GM23338 (cell line): ENCODE measurements around the gene MORN4. TPM values are rescaled to one million over a fixed set of nuclear protein-coding genes. Genes with fewer than 3 reads are reported as not detected.

ENCODE experiments used
- ATAC-seq: fragments of 200-7000 bp; cut with Tn5 transposase; 3 replicates; pipeline ENCODE4 v1.9.1; 2020
- DNase-seq: peaks from one replicate; pipeline ENCODE4 v3.0.0-alpha.2; 2015; ENCODE audit warnings: low spot score
- H2AFZ ChIP-seq: fragments of 200-600 bp; sonication (generic); 2 replicates; pipeline ENCODE4 v1.8.0; 2016; ENCODE audit warnings: antibody characterized with exemption, mild to moderate bottlenecking, moderate library complexity
- H3F3A ChIP-seq: fragments of 200-600 bp; sonication (generic); replicated peaks from 2 replicates; pipeline ENCODE4 v1.8.0; 2017; ENCODE audit warnings: antibody characterized with exemption, mixed run types, low read depth
- H3K27ac ChIP-seq: fragments of 200-600 bp; sonication (generic); 2 replicates; pipeline ENCODE4 v1.6.1; 2016; ENCODE audit warnings: low read depth
- H3K27me3 ChIP-seq: fragments of 200-600 bp; sonication (generic); 2 replicates; pipeline ENCODE4 v1.8.0; 2016; ENCODE audit warnings: mild to moderate bottlenecking, mixed run types, moderate library complexity; ENCODE audit not compliant: insufficient read depth
- H3K36me3 ChIP-seq: fragments of 200-600 bp; sonication (generic); 2 replicates; pipeline ENCODE4 v1.8.0; 2016; ENCODE audit warnings: mild to moderate bottlenecking; ENCODE audit not compliant: insufficient read depth
- H3K4me1 ChIP-seq: fragments of 200-600 bp; sonication (generic); 2 replicates; pipeline ENCODE4 v1.8.0; 2016; ENCODE audit warnings: mild to moderate bottlenecking, moderate library complexity; ENCODE audit not compliant: insufficient read depth
- H3K4me2 ChIP-seq: fragments of 200-600 bp; sonication (generic); 2 replicates; pipeline ENCODE4 v1.7.1; 2017; ENCODE audit warnings: mixed run types
- H3K4me3 ChIP-seq: fragments of 200-600 bp; sonication (generic); 2 replicates; pipeline ENCODE4 v1.6.1; 2016; ENCODE audit warnings: mixed run types
- H3K79me2 ChIP-seq: fragments of 200-600 bp; sonication (generic); replicated peaks from 2 replicates; pipeline ENCODE4 v1.8.0; 2017; ENCODE audit warnings: mild to moderate bottlenecking; ENCODE audit not compliant: insufficient read depth
- H3K9me2 ChIP-seq: fragments of 200-600 bp; sonication (generic); 2 replicates; pipeline ENCODE4 v1.8.0; 2017; ENCODE audit not compliant: insufficient read depth
- H4K20me1 ChIP-seq: fragments of 200-600 bp; sonication (generic); replicated peaks from 2 replicates; pipeline ENCODE4 v1.8.0; 2017; ENCODE audit warnings: mild to moderate bottlenecking; ENCODE audit not compliant: insufficient read depth
- H3K27ac Mint-ChIP-seq: 2 replicates; pipeline ENCODE4 v1.8.0; 2020; ENCODE audit warnings: inconsistent platforms, mild to moderate bottlenecking, moderate library complexity, mixed read lengths
- H3K27me3 Mint-ChIP-seq: 3 replicates; pipeline ENCODE4 v1.8.0; 2022; ENCODE audit warnings: low read depth, mild to moderate bottlenecking, moderate library complexity, mixed read lengths, inconsistent platforms; ENCODE audit not compliant: insufficient read depth, poor library complexity
- H3K36me3 Mint-ChIP-seq: 3 replicates; pipeline ENCODE4 v1.8.0; 2021; ENCODE audit warnings: low read depth, mild to moderate bottlenecking, inconsistent platforms, moderate library complexity, mixed read lengths
- H3K4me1 Mint-ChIP-seq: 3 replicates; pipeline ENCODE4 v1.8.0; 2020; ENCODE audit warnings: mild to moderate bottlenecking, inconsistent platforms, mixed read lengths
- H3K4me3 Mint-ChIP-seq: 3 replicates; pipeline ENCODE4 v1.8.0; 2021; ENCODE audit warnings: moderate library complexity, mild to moderate bottlenecking, inconsistent platforms, mixed read lengths
- H3K9me3 Mint-ChIP-seq: 3 replicates; pipeline ENCODE4 v1.8.0; 2020; ENCODE audit warnings: moderate library complexity, mild to moderate bottlenecking, inconsistent platforms, mixed read lengths
- CTCF ChIP-seq, 2 experiments: fragments of 200-600 bp in 1 of 2; sonication (generic) in 1 of 2; conservative IDR thresholded peaks; 2 replicates each; pipeline versions ENCODE4 v1.5.1 to v1.6.1; 2016 to 2017; ENCODE audit warnings: antibody characterized with exemption in 2 of 2, low read depth in 2 of 2, mild to moderate bottlenecking in 2 of 2, moderate library complexity in 1 of 2
- ETS1 ChIP-seq: IDR thresholded peaks from 2 replicates; pipeline ENCODE4 v1.6.1; 2016; ENCODE audit warnings: antibody characterized with exemption
- EZH2phosphoT487 ChIP-seq: fragments of 200-600 bp; sonication (generic); IDR thresholded peaks from one replicate; pipeline ENCODE4 v1.8.1; 2018; ENCODE audit warnings: antibody characterized with exemption; ENCODE audit not compliant: unreplicated experiment
- JUNB ChIP-seq: IDR thresholded peaks from one replicate; pipeline ENCODE4 v1.6.1; 2016; ENCODE audit warnings: antibody characterized with exemption; ENCODE audit not compliant: unreplicated experiment
- NANOG ChIP-seq: IDR thresholded peaks from 2 replicates; pipeline ENCODE4 v1.6.1; 2016; ENCODE audit warnings: antibody characterized with exemption, borderline replicate concordance
- POLR2AphosphoS5 ChIP-seq: IDR thresholded peaks from 2 replicates; pipeline ENCODE4 v1.6.1; 2016; ENCODE audit warnings: antibody characterized with exemption, low read depth
- REST ChIP-seq: IDR thresholded peaks from one replicate; pipeline ENCODE4 v1.6.1; 2018; ENCODE audit warnings: antibody characterized with exemption; ENCODE audit not compliant: unreplicated experiment
- STAT1 ChIP-seq: IDR thresholded peaks from one replicate; pipeline ENCODE4 v1.6.1; 2016; ENCODE audit warnings: antibody characterized with exemption; ENCODE audit not compliant: unreplicated experiment
- ZNF462 ChIP-seq: fragments of 250-450 bp; sonication (Bioruptor Pico); IDR thresholded peaks from 2 replicates; pipeline ENCODE4 v1.5.0; 2020; ENCODE audit warnings: mild to moderate bottlenecking, moderate library complexity
- polyA plus RNA-seq: library from polyadenylated mRNA; unstranded; fragments of >200 nt; fragmentation: Nextera tagmentation; extraction: Ambion mirVana; gene quantifications from 2 replicates; pipeline ENCODE4 v1.2.1, GENCODE V29; 2016
- total RNA-seq: library from RNA; depleted of rRNA; stranded (reverse); fragments of >200 nt; shearing (Covaris generic); gene quantifications from 2 replicates; pipeline ENCODE4 v1.2.3, GENCODE V29; 2014

Gene MORN4
- total and polyA plus RNA-seq, 2 experiments from 2014 or later = 9.0 to 50.0 TPM

GRCh38 chr10:97659589-97659988, 26.3 kb upstream of the MORN4 start:
- no peak for DNase-seq
- H3K4me3 Mint-ChIP-seq = no peak overlapping the region
- H3K27ac Mint-ChIP-seq = peak overlapping the region; percentile 65; the same call in 1 of the 2 replicates
- H3K9me3 Mint-ChIP-seq = no peaks in the 10 kb centered on the region
- no peak for ATAC-seq
- no peak overlapping the region for H3K4me3 ChIP-seq
- H3F3A ChIP-seq = no peaks in the 10 kb centered on the region; the same call in 1 of the 2 replicates
- H3K27me3 Mint-ChIP-seq = no peaks in the 10 kb centered on the region
- H3K27ac ChIP-seq = no peak overlapping the region
- 0 out of 2 replicates have a peak, but pooled peaks cover 4% of the 10 kb centered on the region for H3K79me2 ChIP-seq
- no peaks in the 10 kb centered on the region for H3K4me1 ChIP-seq
- no peak for TF ChIP-seq NANOG
- no peaks in the 10 kb centered on the region for H3K4me1 Mint-ChIP-seq
- peaks cover 1% of the 10 kb centered on the region; the same call in 1 of the 2 replicates for H4K20me1 ChIP-seq
- no peak overlapping the region for H3K4me2 ChIP-seq
- H3K36me3 Mint-ChIP-seq = peaks cover 77% of the 10 kb centered on the region
- no peak overlapping the region for H2AFZ ChIP-seq
- peaks cover 32% of the 10 kb centered on the region for H3K36me3 ChIP-seq
- H3K27me3 ChIP-seq = no peaks in the 10 kb centered on the region
- no peaks in the 10 kb centered on the region for H3K9me2 ChIP-seq

- Mint-ChIP-seq H3K9me3 (no peaks in the 10 kb centered on the region), H3K36me3 (peaks cover 75% of the 10 kb centered on the region), H3K4me3 (no peak overlapping the region), H3K27ac (no peak overlapping the region; the same call in 1 of the 2 replicates), H3K4me1 (no peaks in the 10 kb centered on the region), H3K27me3 (no peaks in the 10 kb centered on the region)
- no peaks in the 10 kb centered on the region; the same call in 1 of the 2 replicates for H3F3A ChIP-seq
- H2AFZ ChIP-seq = no peak overlapping the region
- peaks cover 52% of the 10 kb centered on the region for H3K36me3 ChIP-seq
- no peaks in the 10 kb centered on the region for H3K4me1 ChIP-seq
- H3K4me2 ChIP-seq = no peak overlapping the region
- no peaks in the 10 kb centered on the region for H3K9me2 ChIP-seq
- no peak for ATAC-seq
- no peak for DNase-seq
- no peak overlapping the region for H3K4me3 ChIP-seq
- no peak overlapping the region for H3K27ac ChIP-seq
- H3K79me2 ChIP-seq = peaks cover 9% of the 10 kb centered on the region; the same call in 1 of the 2 replicates
- no peaks in the 10 kb centered on the region; the same call in 1 of the 2 replicates for H4K20me1 ChIP-seq
- H3K27me3 ChIP-seq = no peaks in the 10 kb centered on the region
- TF ChIP-seq NANOG = no peak
- TF ChIP-seq ETS1 = no peak
- no peak for TF ChIP-seq JUNB
- TF ChIP-seq ZNF462 (CRISPR knock-in tag) = no peak
- no peak for TF ChIP-seq STAT1
- TF ChIP-seq REST = no peak
- TF ChIP-seq CTCF (conservative IDR thresholded peaks at IDR 0.05; ENCODE audit: low read depth in 2 of 2) = no peak
- no peak for TF ChIP-seq EZH2phosphoT487
- TF ChIP-seq POLR2AphosphoS5 = no peak
Observed at GRCh38 chr10:97656777-97657176, 23.5 kb upstream of the MORN4 start.
